ENCODE data around the gene ALKBH1.

Gene ALKBH1

DNA sequence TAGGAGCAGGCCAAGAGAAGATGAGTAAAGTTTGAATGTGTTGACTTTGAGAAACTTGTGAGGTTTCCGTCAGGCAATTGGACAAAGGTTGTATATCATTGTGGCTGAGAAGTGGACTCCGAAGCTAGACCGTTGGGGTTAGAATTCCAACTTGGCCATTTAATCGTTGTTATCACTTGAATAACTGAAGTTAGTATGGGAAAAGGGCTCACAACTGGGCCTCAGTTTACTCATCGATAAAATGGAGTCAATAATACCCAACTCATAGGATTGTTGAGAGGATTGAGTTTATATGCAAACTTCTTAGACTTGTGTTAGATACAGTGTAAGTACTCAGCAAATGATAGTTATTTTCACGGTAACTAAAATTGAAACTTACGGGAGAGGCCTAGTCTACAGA is 926 bp upstream of the ALKBH1 start:
- no peak for TF ChIP-seq GATA2 (IDR thresholded peaks at IDR 0.05; ENCODE audit: low read depth, low read length)
- TF ChIP-seq GATA3 (IDR thresholded peaks at IDR 0.05; ENCODE audit: low read depth, low read length), result no peak

DNA sequence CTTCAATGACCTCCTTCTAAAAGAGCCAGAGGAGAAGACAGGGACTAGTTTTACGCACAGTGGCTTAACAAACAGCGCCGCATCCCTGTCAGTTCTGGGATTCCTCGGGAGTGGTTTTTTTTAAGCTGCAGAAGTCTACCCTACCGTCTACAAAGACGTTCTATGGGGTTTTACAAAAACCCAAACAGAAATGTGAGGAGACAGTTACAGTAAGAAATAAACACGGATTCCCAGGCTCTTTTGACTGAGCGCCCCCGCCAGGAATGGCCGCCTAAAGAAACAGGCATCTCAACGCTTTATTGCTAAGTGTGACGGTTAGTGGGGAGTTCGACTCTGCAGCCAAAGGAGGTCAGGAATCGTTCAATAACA is 484 bp downstream of the ALKBH1 start:
- TF ChIP-seq GATA2 (IDR thresholded peaks at IDR 0.05; ENCODE audit: low read depth, low read length), result no peak
- no peak for TF ChIP-seq GATA3 (IDR thresholded peaks at IDR 0.05; ENCODE audit: low read depth, low read length)

DNA sequence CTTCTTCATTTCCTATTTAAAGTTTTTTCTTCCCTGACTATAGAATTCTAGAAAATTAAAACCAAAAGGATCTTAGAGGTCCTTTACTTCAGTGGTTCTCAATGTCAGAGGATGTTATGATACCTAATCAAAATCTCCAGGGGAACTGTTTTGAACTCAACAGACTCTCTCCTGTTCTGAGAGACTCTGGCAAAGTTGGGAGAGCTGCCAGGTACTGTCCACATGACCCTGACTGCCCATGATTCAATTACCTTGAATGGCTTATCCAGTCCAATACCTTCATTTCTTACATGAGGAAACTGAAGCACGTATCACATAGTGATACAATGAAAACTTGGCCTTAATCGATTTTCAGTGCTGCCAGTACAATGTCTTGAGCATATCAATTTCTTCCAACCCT is 16.6 kb downstream of the ALKBH1 start:
- no peak for TF ChIP-seq GATA3 (IDR thresholded peaks at IDR 0.05; ENCODE audit: low read depth, low read length)
- TF ChIP-seq GATA2 (IDR thresholded peaks at IDR 0.05; ENCODE audit: low read depth, low read length), result no peak

DNA sequence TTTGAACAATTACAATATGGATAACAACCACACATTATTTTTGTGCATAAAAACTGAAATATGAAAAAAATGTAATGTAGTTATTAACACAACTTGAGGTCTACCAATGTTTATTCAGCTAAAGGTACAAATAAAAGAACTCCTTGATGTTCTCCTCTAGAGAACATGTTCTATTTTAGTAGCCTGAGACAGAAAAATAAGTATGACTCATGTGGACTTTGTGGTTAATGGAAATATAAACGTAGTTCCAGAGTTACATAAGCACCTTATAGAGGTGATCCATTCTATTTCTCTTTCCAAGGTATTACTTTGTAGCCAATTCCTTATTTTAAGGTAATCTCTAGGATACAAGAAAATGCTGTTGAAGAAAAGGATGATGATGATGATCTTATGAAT is 25.7 kb downstream of the ALKBH1 start:
- TF ChIP-seq GATA3 (IDR thresholded peaks at IDR 0.05; ENCODE audit: low read depth, low read length) (no peak), GATA2 (IDR thresholded peaks at IDR 0.05; ENCODE audit: low read depth, low read length) (no peak)

DNA sequence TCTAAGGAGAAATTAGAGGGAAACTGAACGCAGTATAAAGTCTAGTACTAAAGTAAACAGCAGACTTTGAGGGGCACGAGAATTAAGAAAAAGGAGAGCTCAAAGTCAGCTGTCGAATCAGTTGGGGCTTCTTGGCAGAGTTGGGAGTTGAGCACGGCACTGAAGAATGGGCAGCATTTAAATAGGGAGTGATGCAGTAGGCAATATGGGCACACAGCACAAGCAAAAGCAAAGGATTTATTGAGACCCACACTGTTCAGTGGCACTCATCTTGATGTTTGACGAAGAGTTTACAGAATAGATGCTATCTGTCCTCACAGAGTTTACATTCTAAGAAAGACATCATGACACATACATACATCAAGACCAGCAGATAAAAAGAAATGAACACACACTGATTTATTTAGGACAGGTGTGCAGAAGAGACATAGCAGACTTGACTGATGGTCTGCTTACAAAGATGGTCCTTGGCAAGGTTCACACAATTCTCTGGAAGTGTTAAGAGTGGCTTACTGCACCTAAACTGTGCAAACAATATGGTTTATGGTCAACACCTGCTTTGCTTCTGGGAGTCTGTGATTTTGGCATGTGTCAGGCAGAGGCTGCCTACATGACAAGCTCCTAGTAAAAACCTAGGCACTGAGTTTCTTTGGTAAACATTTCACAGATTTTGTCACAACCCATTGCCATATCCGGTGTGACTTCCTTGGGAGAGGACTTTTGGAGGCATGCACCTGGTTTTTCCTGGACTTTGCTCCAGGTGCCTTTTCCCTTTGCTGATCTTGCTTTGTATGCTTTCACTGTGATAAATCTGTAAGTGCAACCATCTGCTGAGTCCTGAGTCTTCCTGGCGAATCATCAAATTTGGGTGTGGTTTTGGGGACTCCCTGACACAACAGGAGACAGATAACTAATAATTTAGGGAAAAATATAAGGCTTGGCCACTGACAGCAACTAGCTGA is 26.3 kb downstream of the ALKBH1 start:
- TF ChIP-seq GATA2 (IDR thresholded peaks at IDR 0.05; ENCODE audit: low read depth, low read length) (no peak), GATA3 (IDR thresholded peaks at IDR 0.05; ENCODE audit: low read depth, low read length) (no peak)

DNA sequence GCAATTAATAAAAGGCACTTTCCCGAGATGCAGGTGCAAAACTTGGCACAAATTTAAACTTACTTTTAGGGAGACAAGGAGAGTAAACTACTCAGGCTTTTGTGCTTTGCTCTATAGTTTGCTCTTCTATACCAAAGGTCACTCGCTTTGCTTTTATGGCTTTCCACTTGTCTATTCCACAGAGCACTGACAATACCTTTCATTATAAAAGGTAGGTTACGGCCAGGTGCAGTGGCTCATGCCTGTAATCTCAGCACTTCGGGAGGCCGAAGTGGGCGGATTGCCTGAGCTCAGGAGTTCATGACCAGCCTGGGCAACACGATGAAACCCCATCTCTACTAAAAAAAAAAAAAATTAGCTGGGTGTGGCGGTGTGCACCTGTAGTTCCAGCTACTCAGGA is 32.9 kb downstream of the ALKBH1 start:
- TF ChIP-seq GATA2 (IDR thresholded peaks at IDR 0.05; ENCODE audit: low read depth, low read length), result no peak
- no peak for TF ChIP-seq GATA3 (IDR thresholded peaks at IDR 0.05; ENCODE audit: low read depth, low read length)

DNA sequence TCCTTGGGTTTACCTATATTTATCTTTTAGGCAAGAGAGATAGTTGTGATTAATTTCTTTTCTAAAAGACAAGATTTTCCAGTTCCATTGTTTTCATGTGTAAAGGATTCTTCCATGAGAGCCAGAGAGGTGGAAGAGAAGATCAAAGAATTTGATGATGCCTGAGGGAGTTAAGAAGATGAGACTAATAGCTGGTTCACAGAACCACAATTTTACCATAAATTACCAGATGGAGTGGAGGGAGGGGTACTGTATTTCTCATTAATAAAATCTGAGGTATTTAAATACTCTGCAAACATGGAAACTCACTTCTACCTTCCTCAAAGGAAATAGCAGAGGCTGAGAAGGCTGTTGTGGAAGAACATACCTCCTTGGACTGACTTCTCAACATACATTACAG is 34.6 kb downstream of the ALKBH1 start:
- no peak for TF ChIP-seq GATA3 (IDR thresholded peaks at IDR 0.05; ENCODE audit: low read depth, low read length)
- TF ChIP-seq GATA2 (IDR thresholded peaks at IDR 0.05; ENCODE audit: low read depth, low read length), result no peak

DNA sequence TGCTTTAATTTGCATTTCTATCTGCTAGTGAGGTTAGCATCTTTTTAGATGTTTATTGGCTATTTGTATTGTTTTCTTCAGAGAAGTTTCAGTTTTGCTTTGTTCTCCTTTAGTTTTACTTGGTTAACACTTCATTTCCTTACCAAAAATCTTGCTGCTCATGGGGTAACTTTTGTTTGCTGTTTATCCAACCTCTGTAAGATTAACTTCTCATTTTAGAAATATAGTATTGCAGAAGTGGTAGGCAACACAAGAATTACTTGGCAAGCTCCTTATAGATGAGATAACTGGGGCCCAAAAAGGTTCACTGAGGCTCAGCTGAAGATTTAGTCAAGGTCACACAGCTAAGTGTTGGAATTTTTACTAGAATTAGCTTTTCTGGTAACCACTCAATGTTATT is 40.5 kb downstream of the ALKBH1 start:
- TF ChIP-seq GATA2 (IDR thresholded peaks at IDR 0.05; ENCODE audit: low read depth, low read length), result no peak
- no peak for TF ChIP-seq GATA3 (IDR thresholded peaks at IDR 0.05; ENCODE audit: low read depth, low read length)

DNA sequence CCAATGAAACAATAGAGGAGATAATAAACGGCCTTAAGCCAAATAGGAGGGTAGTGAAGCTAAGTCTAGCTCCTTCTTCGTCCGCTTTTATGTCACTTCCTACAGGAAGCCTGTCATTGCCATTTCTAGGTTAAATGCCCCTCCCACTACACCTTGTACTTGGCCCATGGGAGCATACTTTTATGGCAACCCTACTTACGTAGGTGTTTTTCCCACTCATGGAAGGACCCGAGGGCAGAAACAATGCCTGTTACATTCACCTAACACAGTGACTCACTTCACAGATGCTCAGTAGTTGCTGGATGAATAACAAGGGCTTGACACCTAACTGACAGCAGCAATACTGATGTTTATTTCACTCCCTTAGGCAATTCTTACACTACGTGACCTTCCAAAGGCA is 44.5 kb downstream of the ALKBH1 start:
- TF ChIP-seq GATA2 (IDR thresholded peaks at IDR 0.05; ENCODE audit: low read depth, low read length) (no peak), GATA3 (IDR thresholded peaks at IDR 0.05; ENCODE audit: low read depth, low read length) (no peak)

DNA sequence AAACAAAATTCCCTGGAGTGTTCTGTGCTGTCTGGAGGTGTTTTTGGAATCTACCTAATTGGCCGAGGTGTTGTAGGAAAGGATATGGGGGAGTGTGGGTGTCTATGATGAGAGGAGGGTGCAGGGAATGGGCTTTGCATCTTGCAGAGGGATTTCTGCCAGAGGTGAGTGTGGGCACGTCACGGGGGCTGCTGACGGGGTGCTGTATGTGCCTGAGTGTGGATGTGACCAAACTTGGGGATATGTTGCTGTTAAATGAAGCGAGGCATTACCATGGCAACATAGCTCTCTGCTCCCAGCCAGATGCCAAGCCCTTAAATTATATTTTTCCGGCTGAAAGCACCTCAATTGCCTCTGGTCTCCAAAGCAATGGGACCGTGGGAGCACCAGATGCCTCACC is 47.1 kb downstream of the ALKBH1 start:
- TF ChIP-seq GATA3 (IDR thresholded peaks at IDR 0.05; ENCODE audit: low read depth, low read length) (no peak), GATA2 (IDR thresholded peaks at IDR 0.05; ENCODE audit: low read depth, low read length) (no peak)

DNA sequence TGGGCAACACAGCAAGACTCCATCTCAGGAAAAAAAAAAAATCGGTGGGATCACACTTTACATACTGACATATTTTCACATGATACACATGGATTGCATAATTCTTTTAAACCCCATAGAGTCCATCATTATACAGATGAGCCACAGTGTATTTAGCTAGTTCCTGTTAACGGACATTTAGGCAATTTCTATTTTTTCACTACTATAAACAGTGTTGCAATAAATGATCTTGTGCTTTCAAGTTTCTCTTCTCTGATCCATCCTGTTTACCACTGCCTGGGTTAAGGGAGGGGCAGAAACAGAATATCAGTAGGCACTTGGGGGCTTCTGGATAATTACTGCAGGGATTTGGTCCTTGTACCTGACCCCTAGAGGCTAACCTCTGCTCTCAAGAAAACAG is 48.0 kb downstream of the ALKBH1 start:
- TF ChIP-seq GATA3 (IDR thresholded peaks at IDR 0.05; ENCODE audit: low read depth, low read length) (no peak), GATA2 (IDR thresholded peaks at IDR 0.05; ENCODE audit: low read depth, low read length) (no peak)

DNA sequence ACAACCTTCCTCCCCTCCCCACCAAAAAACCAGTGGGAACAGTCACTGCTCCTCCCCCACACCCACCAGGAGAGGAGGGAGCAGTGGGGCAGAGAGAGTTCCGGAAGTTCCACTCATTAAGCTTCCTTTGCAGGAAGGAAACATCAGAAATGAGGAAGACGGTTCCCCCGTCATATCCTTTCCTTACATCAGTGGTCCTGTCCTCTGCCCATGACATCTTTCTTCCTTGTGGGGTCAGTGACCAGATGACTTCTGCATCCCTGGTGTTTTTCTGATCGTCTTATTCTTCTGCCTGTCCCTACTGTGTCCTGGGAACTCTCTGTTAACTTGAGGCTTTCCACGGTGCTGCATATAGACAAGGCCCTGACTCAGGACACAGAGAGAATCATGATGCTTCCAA is 50.5 kb downstream of the ALKBH1 start:
- TF ChIP-seq GATA2 (IDR thresholded peaks at IDR 0.05; ENCODE audit: low read depth, low read length) (no peak), GATA3 (IDR thresholded peaks at IDR 0.05; ENCODE audit: low read depth, low read length) (no peak)

DNA sequence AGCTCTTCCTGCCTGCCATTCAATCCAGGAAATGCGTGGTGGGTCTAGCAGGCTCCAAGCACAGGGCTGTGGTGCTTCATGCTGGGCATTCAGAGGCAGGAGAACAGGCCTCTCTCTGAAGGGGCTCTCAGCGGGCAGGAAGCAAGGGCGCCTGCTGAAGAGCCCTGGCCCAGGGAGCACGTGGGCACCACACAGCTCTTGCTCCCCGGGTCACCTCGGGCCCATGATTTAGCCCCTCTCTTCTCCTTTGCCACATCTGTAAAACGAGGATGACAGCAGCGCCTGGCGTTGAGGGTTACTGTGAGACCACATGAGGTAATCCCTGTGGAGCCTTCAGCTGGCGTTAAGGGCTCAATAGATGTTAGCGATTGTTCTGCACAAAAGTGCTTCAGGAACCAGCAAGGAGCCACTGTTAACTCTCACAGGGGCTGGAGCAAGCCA is 53.8 kb downstream of the ALKBH1 start:
- TF ChIP-seq GATA3 (IDR thresholded peaks at IDR 0.05; ENCODE audit: low read depth, low read length) (no peak), GATA2 (IDR thresholded peaks at IDR 0.05; ENCODE audit: low read depth, low read length) (no peak)

DNA sequence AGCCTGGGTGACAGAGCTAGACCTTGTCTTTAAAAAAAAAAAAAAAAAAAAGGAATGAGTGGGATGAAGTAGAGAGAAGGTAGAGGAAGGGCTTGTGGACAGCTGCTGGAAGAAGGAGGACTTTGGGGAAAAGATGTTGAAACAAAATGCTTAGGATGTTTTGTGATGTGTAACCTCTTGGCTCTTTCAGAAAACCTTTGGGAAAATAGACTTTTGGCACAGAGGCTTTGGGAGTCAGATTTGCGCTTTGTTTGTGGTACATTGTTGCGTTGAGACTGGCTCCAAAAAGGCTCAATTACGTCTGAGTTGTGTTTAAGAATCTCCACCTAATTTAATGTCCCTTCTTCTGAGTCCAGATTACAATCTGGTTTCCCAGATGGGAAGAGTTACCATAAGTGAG is 58.5 kb downstream of the ALKBH1 start:
- no peak for TF ChIP-seq GATA2 (IDR thresholded peaks at IDR 0.05; ENCODE audit: low read depth, low read length)
- no peak for TF ChIP-seq GATA3 (IDR thresholded peaks at IDR 0.05; ENCODE audit: low read depth, low read length)

DNA sequence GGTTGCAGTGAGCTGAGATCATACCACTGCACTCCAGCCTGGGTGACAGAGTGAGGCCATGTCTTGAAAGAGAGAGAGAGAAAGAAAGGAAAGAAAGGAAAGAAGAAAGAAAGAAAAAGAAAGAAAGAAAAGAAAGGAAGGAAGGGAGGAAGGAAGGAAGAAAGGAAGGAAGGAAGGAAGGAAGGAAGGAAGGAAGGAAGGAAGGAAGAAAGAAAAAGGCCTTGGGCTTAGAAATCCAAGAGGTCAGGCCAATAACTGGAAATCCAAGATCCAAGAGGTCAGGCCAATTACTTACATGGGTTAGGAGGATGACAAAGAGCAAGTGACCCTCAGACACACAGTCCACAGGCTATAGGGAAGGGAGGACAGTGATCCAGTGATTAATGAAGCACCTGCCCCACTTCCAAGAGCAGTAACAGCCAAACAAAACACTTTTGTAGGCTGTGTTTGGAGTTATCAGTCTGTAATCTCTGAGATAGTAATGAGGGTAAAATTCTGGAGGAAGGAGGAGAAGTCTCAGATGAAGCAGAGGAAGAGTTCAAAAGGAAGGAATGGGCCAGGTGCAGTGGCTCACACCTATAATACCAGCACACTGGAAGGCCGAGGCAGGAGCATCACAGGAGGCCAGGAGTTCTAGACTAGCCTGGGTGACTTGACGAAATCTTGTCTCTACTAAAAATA is 59.2 kb downstream of the ALKBH1 start:
- TF ChIP-seq GATA3 (IDR thresholded peaks at IDR 0.05; ENCODE audit: low read depth, low read length) (no peak), GATA2 (IDR thresholded peaks at IDR 0.05; ENCODE audit: low read depth, low read length) (no peak)
